ENCODE results near the gene CACNA2D4.

The CACNA2D4 gene

DNA sequence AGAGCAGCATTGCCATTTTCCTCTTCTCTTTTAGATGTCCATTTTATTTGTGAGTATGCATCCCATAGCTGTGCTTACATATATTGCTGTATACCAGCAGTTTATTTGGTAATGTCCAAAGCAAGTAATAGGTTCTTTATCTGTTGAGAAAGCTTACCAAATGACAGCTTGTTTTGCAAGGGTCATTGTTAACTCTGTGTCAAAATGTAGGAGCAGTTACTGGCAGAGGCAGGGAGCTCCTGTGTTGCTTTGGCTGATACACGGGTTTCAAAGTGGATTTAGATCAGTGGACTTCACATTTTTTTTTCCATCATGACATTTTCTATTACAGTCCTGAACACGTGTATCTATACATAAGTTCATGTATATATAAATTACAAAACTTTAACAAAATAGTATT, 136.2 kb downstream of the CACNA2D4 start:
- no peak for DNase-seq (ENCODE audit: low spot score)
- TF ChIP-seq, protein P1, sequence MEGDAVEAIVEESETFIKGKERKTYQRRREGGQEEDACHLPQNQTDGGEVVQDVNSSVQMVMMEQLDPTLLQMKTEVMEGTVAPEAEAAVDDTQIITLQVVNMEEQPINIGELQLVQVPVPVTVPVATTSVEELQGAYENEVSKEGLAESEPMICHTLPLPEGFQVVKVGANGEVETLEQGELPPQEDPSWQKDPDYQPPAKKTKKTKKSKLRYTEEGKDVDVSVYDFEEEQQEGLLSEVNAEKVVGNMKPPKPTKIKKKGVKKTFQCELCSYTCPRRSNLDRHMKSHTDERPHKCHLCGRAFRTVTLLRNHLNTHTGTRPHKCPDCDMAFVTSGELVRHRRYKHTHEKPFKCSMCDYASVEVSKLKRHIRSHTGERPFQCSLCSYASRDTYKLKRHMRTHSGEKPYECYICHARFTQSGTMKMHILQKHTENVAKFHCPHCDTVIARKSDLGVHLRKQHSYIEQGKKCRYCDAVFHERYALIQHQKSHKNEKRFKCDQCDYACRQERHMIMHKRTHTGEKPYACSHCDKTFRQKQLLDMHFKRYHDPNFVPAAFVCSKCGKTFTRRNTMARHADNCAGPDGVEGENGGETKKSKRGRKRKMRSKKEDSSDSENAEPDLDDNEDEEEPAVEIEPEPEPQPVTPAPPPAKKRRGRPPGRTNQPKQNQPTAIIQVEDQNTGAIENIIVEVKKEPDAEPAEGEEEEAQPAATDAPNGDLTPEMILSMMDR (IDR thresholded peaks at IDR 0.05): no peak
- H3K27ac ChIP-seq: no peak overlapping the region
- H3K4me3 ChIP-seq: no peak overlapping the region

DNA sequence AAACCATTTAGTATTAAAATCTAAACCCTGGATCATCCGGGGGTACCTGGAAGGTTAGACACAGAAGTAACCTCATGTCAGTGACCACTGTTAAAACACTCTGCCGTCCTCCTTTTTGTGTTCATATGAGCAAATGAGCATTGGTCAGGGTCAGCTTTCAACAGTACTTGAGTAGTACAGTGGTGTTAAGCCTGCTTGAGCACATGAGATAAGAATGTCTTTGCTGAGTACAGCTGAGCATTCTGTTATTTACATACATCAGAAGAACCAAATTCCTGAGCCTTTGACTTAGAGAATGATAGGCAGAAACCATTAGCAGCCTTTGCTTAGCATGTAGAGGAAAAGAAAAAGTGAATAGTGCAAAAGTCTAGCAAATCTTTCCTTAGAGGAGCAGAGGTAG, 136.7 kb downstream of the CACNA2D4 start:
- DNase-seq (ENCODE audit: low spot score): no peak
- TF ChIP-seq, protein P1 (IDR thresholded peaks at IDR 0.05): no peak
- no peak overlapping the region for H3K27ac ChIP-seq
- H3K4me3 ChIP-seq: no peak overlapping the region

DNA sequence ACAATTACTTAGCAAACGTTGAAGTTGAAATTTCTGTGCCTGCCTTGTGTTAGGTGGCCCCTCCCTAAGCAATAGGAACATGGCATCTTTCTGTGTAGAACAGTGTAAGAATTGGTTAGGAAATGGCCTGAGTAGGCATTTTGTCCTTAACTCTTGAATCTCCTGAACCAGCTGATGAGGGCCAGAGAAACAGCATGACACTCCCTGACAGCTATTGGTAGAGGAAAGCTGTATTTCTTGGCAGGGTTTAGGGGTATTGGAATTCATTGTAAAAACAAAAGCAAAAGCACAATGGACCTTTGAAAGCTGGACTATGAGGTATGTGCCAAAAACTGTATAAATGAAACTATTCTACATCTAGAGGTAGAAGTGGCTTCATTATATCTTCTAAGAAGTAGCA, 138.7 kb downstream of the CACNA2D4 start:
- DNase-seq (ENCODE audit: low spot score): no peak
- TF ChIP-seq, protein P1 (IDR thresholded peaks at IDR 0.05): no peak
- Histone ChIP-seq H3K4me3 (no peak overlapping the region), H3K27ac (no peak overlapping the region)

DNA sequence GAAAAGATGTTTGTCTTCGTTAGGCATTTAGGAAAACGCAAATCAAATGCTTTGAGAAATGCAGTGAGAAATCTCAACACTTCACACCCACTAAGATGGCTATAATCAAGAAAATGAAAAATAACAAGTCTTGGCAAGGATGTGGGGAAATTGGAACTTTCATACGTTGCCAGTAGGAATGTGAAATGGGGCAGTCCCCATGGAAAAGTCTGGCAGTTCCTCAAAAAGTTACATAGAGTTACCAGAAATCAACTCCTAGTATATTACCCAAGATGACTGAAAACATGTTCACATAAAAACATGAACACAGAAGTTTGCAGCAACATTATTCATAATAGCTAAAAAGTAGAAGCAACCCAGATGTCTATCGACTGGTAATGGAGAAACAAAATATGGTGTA, 139.5 kb downstream of the CACNA2D4 start:
- Histone ChIP-seq H3K27ac (no peak overlapping the region), H3K4me3 (no peak overlapping the region)
- no peak for DNase-seq (ENCODE audit: low spot score)
- TF ChIP-seq, protein P1 (IDR thresholded peaks at IDR 0.05): no peak

DNA sequence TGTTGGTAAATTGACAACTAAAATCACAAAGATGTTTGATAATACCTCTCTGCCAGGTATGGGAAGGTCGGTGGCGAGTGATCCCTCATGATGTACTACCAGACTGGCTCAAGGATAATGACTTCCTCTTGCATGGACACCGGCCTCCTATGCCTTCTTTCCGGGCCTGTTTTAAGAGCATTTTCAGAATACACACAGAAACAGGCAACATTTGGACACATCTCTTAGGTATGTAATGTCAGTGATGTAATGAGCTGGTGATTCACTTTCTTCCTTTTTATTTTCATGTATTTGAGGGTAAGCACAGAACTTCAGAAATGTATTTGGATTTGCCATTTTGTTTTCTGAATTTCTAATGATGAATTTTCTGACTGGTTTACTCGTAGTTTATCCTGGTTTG, 140.7 kb downstream of the CACNA2D4 start:
- TF ChIP-seq, protein P1 (IDR thresholded peaks at IDR 0.05): no peak

DNA sequence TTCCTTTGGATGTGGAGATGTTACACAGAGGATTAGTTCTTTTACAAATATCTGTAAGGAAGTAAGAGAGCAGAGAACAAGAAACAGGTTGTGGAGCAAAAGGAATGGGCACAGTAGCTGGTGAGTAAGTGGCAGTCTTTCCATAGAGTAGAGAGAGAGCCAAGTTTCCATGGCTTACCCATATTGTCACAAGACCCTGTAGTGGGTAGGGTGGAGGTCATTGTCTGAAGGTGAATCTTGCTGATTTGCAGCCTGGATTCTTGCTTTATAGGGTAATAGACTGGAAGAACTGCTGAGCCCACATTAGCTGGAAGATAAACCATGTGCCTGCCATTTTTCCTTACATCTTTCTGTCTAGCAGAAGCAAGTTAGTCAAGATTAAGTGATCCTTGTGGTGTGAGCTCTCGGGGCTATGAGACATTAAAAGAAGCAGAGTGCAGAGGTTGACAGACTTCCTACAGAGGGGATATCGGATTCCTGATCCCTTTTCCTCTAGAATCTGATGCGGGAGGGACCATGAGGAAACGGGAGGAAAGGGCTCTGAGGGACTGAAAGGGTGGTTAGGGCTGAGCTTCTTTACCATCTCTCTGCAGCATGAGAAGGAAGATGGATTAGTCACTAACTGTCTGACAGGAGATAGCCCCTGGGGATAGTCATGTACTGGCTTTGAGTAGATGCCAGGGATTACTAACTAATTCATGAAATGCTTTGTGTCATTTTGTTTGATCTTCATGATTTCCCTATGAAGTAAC, 142.1 kb downstream of the CACNA2D4 start:
- TF ChIP-seq, protein P1 (IDR thresholded peaks at IDR 0.05): no peak
- no peak overlapping the region for H3K4me3 ChIP-seq
- H3K27ac ChIP-seq: no peak overlapping the region
- DNase-seq (ENCODE audit: low spot score): no peak

More for the DNA sequence above, 140.7 kb downstream of the CACNA2D4 start:
- DNase-seq (ENCODE audit: low spot score): no peak
- H3K27ac ChIP-seq: no peak overlapping the region
- H3K4me3 ChIP-seq: no peak overlapping the region

DNA sequence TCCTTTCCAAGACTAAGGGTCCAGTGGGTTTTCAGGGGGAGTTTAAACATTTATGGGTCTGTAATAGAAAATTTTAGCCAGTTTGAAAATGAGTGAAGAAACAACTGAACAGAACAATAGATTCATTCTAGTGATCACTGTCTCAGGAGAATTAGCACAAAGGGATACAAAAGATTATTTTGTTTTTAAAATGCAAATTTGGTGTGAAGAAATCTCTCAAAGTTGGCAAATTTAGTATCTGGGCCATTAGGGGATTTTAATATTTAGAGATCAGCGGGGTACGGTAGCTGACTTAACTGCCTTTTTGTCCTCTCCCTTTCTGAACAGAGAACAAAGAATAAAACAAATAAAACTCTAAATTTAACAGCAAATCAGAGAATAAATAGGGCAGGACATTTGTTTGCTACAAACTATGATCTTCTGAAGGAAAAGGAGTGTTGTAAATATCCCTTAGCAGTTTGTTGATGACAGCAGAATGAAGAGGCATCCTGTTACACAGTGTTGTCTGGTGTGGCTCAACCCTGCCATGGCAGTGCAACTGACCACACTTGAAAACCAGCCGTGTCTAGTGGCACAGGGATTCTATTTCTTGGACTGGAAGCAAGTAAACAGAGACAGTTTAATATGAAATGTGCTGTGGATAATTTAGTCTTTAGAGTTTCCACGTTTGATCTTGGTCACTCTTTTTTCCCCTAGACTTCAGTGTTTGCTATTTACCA, 144.4 kb downstream of the CACNA2D4 start:
- TF ChIP-seq, protein P1 (IDR thresholded peaks at IDR 0.05): no peak
- H3K27ac ChIP-seq: no peak overlapping the region
- no peak for DNase-seq (ENCODE audit: low spot score)
- no peak overlapping the region for H3K4me3 ChIP-seq

Data from coronary artery (tissue), 2 donors.